RCC 7860 (cell line): ENCODE data around the gene LRMDA.
"Not testable (repeated sequence)": the region's sequence is repeated elsewhere in the genome, so short reads cannot be mapped to it uniquely, and the experiment has no call there.

Source experiments
- DNase-seq: peaks from one replicate; pipeline ENCODE4 v3.0.0-alpha.2; 2015; ENCODE audit warnings: low spot score
- FAIRE-seq: peaks from 2 replicates; lab custom pipeline; 2012; peaks lifted over from hg19 to GRCh38; lab: Jason Lieb, UNC

LRMDA gene

GRCh38 chr10:75724047-75724446 is 292.6 kb downstream of the LRMDA start:
- FAIRE-seq (no peak), DNase-seq (no peak)

DNA sequence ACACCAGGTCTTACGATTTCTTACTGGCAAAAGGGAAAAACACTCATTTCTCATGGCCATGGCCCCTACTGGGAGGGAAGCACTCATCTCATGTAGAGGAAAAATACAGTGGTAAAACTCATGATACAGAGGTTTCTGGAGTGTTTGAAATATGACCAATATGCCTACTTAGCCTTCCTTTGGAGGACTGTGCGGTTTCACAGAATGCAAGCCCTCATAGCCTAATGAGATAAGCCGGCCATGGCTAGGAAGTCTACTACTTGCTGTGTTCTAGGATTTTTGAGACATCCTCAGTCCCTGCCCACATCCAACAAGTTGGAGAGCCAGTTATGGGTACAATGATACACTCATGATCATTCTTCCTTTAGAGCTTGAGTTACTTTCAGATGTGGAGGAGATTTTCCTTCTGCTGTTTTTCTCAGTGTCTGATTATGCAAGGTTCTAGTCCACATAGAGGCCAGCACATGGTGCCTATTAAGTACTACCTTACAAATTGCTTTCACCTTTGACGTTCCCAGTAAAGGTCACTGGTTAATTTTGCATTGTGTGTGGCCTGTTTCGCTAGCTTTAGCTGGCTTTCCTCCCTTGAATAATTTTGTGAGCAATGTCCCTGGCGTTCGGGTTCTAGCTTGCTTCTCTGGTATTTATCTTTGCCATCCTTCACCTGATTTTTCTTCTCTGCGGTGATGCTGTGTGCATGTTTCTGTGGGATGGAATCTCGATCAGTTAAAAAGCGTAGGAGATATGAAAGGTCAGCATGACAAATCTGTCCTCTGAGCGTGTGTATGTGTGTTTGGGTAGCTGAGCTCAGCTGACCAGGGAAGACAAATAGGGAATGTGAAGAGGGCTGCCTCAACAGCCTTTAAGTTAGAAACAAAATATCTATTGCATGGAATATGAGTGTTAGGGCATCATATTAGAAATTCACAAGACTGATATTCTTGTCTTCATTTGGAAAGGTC is 295.4 kb downstream of the LRMDA start:
- FAIRE-seq (no peak), DNase-seq (no peak)

DNA sequence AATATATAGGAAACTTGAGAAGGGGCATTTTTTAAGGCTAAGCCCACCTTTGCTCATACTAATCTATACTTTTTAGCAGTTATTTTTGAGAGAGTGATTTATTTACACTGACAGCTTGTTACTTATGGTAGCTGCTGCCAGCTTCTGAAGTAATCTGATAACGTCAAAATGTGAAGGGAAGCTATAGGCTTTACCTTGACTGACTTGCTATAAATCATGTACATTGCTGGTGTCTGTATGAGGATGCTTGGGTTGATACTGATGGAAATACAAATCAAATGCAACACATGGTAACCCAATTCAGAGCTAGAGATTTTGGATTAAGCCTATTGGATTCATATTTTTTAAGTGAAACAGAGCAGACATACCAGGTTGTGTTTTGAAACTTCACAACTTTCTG is 299.4 kb downstream of the LRMDA start:
- FAIRE-seq = no peak
- DNase-seq = no peak

- no peak for DNase-seq
These were observed 301.9 kb downstream of the LRMDA start for GRCh38 chr10:75733135-75733890.

DNA sequence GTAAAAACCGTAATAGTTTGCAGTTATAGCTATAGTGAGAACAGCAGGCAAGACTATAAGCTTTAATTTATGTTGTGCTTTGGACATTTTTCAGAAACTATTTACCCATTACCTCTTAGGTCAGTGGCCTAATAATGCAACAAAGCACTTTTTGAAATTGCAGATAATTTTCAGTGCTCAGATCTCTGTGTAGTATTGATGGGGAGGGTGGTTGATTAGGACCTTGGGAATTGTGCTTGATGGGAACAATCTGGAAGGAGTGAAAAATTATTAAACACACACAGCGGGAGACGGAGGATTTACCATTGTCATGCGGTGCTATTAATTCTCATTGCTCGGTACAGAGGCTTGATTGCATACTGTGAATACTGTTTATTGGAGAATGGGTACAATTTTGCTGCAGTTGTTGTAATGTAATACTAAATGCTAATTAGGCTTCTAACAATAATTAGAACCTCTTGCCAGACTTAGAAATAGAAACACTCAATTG is 304.8 kb downstream of the LRMDA start:
- no peak for FAIRE-seq
- DNase-seq = no peak

More at GRCh38 chr10:75733135-75733890, 301.9 kb downstream of the LRMDA start:
- no peak for FAIRE-seq

GRCh38 chr10:75736889-75737579 is 305.6 kb downstream of the LRMDA start:
- DNase-seq = no peak
- no peak for FAIRE-seq

- FAIRE-seq (no peak), DNase-seq (no peak)
These were observed 306.1 kb downstream of the LRMDA start for GRCh38 chr10:75737580-75737949.

GRCh38 chr10:75738924-75739323 is 307.5 kb downstream of the LRMDA start:
- DNase-seq = no peak
- FAIRE-seq = no peak

DNA sequence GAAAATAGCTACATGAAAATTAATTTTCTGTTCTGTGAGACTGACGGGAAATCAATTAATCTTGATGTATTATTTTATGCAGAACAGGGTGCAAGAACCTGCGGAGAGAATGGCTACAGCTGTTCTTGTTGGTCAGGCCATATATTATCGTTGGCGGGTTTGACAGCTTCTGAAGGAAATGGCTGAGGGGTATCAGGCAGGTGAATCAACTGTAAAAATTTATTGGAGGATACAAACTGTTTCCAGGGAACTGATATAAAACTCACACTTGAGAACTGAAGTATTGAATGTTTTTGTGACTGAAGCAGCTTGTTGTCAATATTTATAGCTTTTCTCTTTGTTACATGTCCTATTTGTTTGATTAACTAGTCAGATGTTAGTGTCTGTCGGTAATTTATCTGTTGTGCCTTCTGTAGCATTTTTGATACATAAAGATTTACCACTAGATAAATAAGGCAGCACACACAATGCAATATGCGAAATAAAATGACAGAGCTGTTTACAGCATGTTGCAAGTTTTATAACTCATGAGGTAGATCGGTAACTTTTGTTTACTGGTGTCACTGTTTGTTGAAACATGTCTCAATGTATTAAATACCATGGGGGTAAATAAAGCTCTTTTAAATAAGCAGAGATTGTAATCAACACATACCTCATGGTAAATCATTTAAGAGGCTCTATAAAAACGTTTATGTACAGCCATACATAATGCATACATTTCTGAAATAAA is 308.2 kb downstream of the LRMDA start:
- FAIRE-seq (no peak), DNase-seq (no peak)

DNA sequence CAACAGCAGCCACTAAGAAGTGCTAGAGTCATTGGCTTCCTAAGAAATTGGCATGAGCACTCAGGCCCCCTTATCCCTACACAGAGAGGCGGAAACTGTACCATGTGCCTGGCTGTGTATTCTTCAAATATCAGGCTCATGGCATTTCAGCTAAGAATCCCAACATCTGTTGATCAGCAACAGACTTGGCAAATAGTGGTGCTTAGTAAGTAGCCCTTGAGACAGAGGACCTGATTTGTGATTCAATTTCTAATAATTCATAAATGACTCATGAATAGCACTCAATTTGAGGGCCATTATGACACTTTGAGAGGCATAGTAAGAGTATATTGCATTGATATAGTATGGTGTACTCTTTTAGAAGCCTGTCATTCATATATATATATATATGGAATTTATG is 309.1 kb downstream of the LRMDA start:
- FAIRE-seq (no peak), DNase-seq (no peak)

GRCh38 chr10:75742355-75742754 is 310.9 kb downstream of the LRMDA start:
- FAIRE-seq (no peak), DNase-seq (no peak)

DNA sequence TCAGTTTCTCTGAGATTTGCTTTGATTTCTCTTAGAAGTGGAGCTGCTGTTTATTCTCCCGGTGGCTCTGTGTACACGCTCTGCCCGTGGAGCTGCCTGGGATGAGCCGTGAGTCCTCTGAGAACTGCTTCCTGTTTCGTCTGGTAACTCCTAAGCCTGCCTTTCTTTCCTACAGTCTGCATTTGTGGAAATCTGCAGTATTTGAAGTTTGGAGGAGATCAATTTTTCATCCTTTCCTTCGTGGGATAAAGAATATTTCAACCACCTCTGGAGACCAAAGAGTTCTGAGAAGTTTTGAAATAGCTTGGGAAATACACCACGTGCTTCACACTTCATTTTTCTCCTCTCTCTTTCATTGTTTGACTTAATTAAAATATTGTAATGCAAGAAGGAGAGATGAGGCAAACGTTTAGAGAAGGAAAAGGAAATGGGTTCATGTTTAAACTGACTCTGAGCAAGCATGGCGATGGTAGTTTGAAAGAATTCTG is 311.9 kb downstream of the LRMDA start:
- DNase-seq = no peak
- FAIRE-seq = no peak

DNA sequence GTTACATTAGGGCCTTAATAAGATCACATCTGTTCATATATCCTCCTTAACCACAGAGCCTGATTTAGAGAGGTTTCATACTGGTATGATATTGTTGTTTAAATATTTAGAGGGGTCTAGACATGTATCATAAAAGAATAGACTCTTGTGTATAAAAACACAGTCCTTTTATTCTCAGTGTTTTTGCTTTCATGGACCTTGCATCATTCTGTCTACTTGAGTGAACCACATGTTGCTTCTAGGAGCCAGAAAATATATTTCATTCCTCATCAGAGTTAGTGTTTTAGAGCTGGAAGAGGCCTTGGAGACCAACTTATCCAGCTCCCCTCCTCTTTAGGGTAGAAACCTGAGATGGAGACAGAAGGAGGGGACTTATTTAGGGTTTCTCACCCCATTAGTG is 312.8 kb downstream of the LRMDA start:
- no peak for FAIRE-seq

GRCh38 chr10:75746356-75746755 is 314.9 kb downstream of the LRMDA start:
- DNase-seq = no peak
- no peak for FAIRE-seq

More for the DNA sequence above, 312.8 kb downstream of the LRMDA start:
- no peak for DNase-seq

DNA sequence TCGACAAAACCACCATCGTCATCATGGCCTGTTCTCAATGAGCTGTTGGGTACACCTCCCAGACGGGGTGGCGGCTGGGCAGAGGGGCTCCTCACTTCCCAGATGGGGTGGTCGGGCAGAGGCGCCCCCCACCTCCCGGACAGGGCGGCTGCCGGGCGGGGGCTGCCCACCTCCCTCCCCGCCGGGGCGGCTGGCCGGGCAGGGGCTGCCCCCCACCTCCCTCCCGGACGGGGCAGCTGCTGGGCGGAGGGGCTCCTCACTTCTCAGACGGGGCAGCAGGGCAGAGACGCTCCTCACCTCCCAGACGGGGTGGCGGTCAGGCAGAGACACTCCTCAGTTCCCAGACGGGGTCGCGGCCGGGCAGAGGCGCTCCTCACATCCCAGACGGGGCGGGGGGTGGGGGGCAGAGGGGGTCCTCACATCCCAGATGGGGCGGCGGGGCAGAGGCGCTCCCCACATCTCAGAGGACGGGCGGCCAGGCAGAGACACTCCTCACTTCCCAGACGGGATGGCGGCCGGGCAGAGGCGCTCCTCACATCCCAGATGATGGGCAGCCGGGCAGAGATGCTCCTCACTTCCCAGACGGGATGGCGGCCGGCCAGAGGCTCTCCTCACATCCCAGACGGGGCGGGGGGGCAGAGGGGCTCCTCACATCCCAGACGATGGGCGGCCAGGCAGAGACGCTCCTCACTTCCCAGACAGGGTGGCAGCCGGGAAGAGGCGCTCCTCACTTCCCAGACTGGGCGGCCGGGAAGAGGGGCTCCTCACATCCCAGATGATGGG is 318.9 kb downstream of the LRMDA start:
- DNase-seq, FAIRE-seq: not testable (repeated sequence)

- no peak for FAIRE-seq
- no peak for DNase-seq
These were observed 319.8 kb downstream of the LRMDA start for GRCh38 chr10:75751232-75751631.

DNA sequence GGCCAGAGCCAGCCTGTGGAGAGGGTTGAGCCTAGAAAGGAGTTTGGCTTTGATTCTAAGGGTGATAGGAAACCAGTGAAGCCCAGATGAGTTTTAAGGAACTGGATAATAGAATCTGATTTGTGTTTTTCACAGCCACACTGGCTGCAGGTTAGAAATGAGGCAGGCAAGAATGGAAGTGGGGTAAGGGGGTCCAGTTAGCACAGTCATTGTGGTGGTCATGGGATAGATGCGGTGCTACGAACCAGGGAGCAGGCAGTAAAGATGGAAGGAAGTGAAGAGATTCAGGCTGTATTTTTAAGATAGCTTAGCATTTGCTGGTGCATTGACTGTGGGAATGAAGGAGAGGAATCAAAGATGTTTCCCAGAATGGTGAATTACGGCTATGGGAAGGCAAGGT is 322.2 kb downstream of the LRMDA start:
- DNase-seq (no peak), FAIRE-seq (no peak)

DNA sequence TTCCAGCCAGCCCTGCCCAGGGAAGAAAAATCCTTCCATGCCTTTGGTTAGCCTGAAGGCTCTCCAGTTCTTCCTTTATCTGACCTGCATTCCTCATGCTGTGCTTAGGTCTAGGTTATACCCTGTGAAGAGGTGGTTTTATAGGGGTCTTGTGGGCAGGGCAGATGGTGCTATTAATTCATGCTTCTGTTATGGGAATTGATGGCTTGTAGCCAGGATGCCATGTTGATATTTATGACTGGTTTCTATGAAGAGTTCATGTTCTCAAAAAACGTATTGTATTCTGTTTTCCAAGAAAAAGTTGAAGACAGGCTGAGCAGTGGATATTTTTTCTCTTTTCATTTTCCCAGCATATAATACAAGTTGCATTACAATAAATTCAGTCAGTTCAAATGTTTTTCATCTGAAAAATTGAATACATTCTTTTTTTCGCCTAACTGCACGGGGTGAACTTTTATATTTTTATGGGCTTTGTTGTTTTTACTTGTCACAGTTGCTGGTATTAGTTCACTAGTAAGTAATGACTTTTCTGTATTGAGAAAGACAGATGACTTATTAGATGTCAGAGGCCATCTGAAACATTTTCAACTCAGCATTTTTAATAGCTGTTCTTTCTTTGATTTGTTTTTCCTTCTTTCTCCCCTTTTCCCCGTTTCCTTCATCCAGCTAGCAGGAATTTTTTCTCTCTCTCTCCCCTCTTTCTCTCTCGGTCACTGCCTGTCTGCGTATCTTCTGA is 322.8 kb downstream of the LRMDA start:
- DNase-seq = no peak
- no peak for FAIRE-seq

DNA sequence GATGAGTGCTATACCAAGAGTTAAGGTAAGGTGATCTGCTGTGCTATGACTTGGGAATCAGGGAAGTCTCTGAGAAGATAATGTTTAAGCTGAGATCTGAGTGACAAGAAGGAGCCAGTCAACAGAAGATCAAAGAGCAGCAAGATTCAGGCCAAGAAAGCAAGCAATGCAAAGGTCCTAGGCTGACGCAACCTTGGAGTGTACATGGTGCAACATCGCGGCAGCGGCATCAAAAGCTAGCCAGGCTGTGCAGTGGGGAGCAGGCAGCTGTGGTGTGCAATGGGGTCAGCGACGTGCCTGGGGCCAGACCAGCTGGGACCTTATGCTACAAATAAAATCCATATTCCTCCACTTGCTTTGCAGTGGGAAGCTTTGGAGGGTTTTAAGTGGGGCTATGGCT is 324.1 kb downstream of the LRMDA start:
- FAIRE-seq (no peak), DNase-seq (no peak)
